Measurements from ENCODE around the gene H2AZ1. TPM values are rescaled to one million over a fixed set of nuclear protein-coding genes. Genes with fewer than 3 reads are reported as not detected.
"Not testable (repeated sequence)": the region's sequence is repeated elsewhere in the genome, so short reads cannot be mapped to it uniquely, and the experiment has no call there.

Gene H2AZ1
- 415 and 423 TPM in 2 replicates for total RNA-seq

DNA sequence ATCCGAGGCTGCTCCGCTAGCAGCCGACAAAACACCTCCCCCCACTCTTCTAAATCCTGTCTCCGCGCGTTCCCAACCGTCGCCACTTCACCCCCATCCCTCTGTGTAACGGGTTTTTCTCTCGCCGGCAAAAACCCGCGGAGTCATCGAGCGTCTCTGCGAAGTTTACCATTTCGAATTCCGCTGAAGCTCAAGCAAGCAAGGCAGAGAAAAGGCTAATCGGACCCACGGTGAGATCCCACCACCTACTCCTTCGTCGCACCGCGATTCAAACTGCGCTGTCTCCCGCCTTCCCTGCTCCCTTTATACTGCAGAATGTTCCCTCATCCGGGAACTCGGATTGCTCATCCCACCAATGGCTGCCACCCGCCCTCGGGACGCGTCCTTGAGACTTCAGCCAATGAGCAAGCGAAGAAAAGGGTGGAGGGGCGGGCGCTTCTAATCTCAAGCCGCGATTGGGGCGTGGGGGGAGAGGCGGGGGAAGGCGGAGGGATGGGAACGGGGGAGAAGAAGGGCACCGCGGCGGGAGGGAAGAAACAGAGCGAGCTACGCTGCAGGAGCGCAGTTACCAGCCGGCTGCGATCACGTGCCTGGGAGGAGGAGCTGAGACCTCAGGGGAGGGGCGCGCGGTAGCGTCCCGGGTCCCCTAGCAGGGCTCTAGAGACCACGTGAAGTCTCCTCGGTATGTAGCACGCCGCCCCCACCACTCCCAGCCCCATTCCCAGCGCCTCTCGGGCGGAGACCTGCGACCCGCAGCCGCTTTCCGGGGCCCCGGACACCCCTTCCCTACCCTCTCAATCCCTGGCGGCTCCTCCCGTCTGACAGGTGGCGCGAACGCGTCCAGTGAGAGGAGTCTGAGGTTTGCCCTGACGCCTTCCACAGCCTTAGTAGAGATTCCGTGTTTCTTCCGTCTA is at the start of gene H2AZ1:
TSS of gene H2AZ1 (minus strand) at position 277 of the 914 bp plus-strand sequence. CDS start at position 172, 105 bp downstream.
- intact Hi-C loops (cut with micrococcal nuclease): loop anchor here (1.0 to 5.0 kb wide), 18 partner anchors 56 to 1688 kb away; partner anchors contain the start of genes ADH5, DAPP1, EIF4E and LAMTOR3

DNA sequence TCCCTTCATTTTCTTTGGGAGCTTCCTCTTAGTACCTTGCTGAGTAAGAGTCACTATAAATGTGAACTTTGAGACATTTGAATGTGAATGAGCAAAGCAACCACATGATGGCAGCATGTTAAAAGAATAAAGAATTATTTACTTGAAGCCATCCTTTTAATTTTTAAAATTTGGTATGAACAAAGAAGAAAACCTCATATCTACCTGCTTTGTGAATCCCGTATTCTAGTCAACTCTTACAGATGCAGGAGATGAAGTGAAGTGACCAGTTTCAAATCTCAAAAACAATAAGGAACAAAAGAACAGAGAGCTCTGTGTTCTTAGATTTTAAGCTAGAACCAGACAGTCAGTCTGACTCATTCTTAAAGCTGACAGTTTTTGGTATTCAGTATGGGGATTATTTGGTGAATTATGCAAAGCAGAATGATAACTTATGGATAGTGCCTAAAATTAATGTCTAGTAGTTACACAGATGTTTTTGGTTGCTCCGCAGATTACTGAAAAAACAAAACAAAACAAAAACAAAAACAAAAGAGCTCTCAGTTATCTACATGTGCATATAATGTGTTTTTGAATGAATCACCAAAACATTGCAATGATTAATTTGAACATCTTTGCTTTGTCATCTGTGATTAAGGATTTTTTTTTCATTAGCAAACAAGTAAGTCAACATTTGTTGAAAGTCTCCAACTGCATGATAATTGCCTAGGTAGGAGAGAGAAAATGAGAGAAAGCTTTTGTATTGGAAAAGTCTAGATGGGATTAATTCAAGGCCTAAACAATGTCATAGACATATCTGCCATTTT is 48.2 kb upstream of the H2AZ1 start:
- intact Hi-C loops (cut with micrococcal nuclease): loop anchor here (1.0 kb wide), 2 partner anchors 95 to 1732 kb away; no protein-coding TSS in a partner anchor

DNA sequence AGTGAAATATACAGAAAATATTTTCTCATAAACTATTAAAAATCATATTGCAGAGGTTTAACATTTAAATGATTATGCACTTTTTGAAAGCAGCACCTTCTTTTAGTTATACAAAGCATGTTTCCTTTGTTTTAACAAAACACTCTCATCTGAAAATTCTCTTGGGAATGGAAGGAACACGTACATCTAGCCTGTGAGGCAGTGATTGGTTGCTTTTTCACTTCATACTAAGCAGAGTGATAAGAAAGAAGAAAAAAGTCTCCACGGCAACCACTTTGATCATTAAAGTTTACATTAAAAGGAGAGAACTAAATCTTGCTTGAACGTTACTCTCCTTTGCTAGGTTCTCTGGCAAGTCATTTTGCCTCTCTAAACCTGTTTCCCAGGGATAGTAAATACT is 41.7 kb upstream of the H2AZ1 start:
- intact Hi-C loops (cut with micrococcal nuclease): no loop called here

DNA sequence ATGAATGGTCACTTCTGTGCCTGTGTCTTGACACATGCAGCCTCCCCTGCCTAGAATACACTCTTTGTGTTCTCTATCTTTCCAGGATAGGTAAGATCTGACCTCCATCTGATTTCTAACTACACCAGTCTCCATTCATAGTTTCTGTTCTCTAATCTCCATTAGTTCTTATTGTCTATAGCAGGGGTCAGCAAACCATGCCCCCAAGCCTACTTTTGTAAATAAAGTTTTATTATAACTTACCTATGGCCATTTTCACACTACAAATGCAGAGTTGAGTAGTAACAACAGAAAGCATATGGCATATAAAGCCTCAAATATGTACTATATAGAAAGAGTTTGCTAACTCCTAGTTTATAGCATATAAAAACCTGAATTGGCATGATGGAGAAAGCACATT is 37.6 kb upstream of the H2AZ1 start:
- intact Hi-C loops (cut with micrococcal nuclease): no loop called here

DNA sequence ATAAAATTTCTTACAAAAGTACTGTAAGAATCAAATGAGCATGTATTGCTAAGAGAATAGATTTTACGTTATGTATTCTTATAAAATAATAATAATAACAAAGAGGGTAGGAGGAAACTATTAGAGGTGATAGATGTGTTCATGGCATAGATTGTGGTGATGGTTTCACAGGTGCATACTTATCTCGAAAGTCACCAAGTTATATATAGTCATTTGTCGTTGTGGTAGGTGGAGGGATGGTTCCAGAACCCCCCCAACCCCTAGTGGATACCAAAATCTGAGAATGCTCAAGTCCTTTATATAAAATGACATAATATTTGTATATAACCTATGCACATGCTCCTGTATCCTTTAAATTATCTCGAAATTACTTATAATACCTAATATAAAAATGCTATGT is 36.7 kb upstream of the H2AZ1 start:
- intact Hi-C loops (cut with micrococcal nuclease): no loop called here

DNA sequence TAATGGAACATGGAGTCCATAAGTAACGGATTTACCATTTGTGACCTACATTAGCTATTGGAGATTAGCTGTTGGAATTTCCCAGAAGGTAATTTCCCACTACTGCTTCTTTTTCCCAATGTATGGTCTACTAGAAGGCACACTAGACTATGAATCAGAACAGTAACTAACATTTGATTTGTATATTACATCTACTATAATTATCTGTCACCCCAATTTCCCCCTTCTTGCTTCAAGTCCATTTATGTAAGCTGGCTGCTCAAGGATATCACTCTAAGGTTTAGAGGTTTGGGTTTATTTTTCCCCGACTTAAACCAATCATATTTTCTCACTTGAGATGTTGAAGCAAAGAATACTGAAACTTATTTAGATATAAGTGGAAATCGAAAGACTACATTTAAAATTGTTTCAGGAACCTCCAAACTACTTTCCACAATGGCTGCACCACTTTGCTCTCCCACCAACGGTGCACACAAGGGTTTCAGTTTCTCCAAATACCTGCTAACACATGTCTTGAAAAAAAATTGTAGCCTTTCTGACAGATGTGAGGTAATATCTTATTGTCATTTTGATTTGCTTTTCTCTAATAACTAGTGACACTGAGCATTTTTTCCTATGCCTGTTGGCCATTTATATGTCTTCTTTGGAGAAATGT is 33.3 kb upstream of the H2AZ1 start:
- intact Hi-C loops (cut with micrococcal nuclease): no loop called here

DNA sequence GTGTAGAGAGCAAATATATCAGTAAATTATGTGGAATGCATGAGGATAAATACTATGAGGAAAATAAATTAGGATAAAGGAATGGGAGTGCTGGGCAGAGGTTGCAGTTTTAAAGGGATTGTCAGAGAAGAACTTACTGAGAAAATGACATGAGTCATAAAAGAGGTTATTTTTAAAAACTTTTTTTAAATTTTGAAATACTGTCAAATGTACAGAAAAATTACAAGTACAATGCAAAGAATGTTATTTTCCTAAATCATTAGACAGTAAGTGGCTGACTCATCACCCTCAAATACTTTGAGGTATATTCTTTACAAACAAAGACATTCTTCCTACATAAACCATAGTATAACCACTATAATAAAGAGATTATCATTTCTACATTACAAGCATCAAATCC is 29.8 kb upstream of the H2AZ1 start:
- intact Hi-C loops (cut with micrococcal nuclease): no loop called here

DNA sequence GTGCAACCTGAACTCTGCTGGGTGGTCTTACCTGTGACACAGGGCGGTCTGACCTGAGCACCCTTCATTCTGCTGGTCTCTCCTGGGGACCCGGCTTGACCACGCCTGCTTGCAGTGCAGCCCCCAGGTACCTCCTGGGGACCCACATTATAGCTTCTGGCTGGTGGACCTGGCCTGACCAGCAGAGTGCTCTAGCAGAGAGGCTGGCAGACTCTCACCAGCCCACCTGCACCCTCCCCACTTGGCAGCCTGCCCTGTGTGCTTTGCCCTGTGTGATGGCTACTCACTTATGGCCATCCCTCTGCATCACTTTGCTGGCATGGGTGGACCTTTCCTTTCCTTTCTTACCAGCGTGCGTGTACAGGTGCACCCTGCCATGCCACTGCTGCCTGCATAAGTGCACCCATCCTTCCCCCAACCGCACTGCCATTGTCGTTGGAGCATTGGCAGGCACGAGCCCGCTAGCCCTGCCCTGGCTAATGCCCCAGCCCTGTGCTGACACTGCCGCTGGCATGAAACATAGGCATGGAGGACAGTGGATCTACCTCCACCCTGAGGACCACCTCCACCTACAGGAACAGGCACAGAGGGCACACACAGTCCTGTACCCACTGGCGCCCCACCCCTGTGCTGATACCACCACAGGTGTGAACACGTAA is 21.5 kb upstream of the H2AZ1 start:
- intact Hi-C loops (cut with micrococcal nuclease): no loop called here

DNA sequence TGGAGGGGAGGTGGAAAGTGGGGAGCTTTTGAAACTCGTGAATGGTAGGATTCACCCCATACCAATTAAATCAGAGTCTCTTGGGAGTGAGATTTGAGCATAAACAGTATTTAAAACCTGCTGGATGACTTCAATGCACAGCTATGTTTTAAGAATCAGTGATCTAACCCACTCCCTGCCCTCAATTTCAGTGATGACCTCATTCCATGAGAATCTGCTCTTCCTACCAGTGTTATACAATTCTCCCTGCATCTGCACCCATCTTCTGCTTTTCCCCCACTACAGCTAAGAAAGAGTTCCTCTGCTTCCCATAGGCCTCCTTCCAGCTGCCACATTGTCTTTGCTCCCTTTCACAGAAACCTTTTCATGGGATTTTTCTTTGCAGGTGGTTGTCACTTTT is 18.3 kb upstream of the H2AZ1 start:
- intact Hi-C loops (cut with micrococcal nuclease): no loop called here

DNA sequence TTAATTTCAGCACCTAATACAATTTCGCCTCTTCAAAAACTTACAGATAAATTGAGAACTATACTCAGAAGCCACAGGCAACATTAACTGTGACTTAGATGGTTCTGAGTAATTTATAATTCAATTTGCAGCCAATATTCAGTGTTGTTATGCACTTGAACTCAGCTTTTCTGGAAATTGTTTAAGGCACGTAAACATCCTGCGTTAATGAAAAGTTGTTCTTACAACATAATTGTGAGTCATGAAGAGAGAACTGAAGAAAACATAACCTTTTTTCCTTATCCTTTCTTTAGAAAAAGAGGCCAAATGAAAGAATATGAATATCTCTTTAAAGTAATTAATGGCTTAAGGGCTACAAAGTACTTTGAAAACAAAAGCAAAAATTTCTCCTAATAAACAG is 16.6 kb upstream of the H2AZ1 start:
- intact Hi-C loops (cut with micrococcal nuclease): no loop called here

DNA sequence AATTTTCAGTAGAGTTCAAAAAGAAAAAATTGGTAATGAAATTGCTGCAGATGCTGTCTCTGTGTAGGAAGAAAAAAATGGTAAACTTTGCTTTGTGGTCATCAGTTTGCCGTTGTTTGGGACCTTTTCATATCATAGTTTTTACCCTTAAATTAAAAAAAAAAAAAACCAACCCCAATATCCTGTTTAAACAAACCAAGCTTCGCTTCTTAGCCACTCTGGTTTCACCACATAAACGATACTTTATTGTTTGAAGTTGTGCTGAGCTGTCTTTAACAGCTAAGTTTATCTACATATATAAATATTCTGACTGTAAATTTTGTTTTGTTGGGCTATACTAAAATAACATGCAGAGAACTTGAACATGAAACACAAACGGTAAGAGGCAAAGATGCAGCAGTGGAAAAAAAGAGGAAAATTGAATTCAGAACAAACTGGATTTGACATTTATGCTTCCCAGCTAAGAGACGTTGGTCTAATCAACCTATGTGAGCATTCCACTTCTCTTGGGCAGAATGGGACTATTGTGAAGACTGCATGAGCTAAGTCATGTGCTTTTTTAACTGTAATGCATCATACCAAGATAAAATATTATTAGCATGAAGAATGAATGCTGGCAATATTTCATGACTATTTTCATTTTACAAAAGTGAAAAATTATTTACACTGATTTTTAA is 15.7 kb upstream of the H2AZ1 start:
- intact Hi-C loops (cut with micrococcal nuclease): no loop called here

DNA sequence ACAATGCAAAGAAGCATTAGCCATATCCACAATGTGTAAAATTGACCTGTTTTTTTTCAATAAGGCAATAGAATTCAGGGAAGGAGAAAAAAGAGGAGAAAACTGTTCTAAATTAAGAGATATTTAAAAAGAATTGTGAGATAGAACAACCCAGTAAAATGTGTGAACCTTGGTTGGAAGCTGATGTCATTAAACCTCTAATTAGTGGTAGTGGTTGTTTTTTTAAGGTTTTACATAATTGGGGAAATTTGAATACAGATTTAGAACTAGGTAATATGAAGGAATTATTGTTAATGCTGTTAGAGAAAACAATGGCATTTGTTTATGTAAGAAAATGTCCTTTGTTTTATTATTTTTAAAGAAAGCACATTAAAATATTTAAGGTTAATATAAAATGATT is 15.1 kb upstream of the H2AZ1 start:
- intact Hi-C loops (cut with micrococcal nuclease): no loop called here

DNA sequence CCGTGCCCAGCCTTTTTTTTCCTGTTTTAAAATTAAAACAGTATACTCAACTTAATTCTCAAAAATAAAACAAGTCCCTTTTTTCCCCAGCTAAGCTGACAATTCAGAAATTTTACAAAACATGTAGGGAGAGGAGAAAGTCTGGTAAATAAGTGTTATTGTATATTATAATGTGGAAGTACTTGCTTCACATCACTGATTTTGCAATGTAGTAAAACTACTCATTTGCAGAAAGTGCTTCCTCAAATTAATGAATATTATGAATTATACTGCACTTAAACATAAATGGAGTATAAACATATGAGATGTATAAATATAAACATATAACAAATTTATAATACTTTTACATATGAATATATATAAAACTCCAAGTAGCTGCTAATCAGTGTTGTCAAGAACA is 11.6 kb upstream of the H2AZ1 start:
- intact Hi-C loops (cut with micrococcal nuclease): no loop called here

DNA sequence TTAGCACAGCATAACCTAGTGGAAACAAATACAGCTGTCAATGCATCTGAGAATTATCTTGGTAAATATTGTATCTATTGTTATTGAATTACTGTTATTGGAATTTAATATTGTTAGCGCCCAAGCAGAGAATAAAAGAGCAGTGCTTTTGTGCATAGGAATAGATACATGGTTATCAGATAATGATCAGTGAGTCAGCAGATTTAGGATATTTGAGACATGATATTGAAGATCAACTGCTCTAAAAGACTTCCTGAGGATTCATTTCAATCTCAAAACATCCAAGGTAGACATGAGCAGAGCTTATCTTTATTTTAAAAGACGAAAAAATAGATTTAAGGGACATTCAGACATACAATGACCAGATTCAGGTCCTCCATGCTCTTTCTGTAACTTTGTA is 10.6 kb upstream of the H2AZ1 start:
- intact Hi-C loops (cut with micrococcal nuclease): no loop called here

DNA sequence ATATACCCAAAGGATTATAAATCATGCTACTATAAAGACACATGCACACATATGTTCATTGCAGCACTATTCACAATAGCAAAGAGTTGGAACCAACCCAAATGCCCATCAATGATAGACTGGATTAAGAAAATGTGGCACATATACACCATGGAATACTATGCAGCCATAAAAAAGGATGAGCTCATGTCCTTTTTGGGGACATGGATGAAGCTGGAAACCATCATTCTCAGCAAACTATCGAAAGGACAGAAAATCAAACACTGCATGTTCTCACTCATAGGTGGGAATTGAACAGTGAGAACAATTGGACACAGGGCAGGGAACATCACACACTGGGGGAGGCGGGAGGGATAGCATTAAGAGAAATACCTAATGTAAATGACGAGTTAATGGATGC is 8.1 kb upstream of the H2AZ1 start:
- intact Hi-C loops (cut with micrococcal nuclease): not testable (repeated sequence)

DNA sequence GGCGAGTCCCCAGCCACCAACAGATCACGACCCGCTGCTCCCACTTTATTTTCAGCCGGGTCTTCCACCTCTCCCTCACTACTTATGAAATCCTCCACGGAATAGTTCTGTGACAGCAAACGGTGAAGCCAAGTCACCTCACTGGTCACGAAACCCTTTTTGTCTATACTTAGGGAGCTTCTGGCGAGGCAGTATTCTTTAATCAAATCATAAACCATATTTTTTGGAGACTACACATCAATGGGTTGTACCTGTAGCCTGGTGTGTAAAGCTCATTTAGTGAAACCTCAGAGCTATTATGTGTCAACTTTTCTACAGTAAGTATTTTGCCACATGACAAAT is 809 bp upstream of the H2AZ1 start:
- intact Hi-C loops (cut with micrococcal nuclease): loop anchor here (1.0 to 2.0 kb wide), 9 partner anchors 100 to 1396 kb away; partner anchors contain the start of genes ADH5, DAPP1, EIF4E and PPP3CA

DNA sequence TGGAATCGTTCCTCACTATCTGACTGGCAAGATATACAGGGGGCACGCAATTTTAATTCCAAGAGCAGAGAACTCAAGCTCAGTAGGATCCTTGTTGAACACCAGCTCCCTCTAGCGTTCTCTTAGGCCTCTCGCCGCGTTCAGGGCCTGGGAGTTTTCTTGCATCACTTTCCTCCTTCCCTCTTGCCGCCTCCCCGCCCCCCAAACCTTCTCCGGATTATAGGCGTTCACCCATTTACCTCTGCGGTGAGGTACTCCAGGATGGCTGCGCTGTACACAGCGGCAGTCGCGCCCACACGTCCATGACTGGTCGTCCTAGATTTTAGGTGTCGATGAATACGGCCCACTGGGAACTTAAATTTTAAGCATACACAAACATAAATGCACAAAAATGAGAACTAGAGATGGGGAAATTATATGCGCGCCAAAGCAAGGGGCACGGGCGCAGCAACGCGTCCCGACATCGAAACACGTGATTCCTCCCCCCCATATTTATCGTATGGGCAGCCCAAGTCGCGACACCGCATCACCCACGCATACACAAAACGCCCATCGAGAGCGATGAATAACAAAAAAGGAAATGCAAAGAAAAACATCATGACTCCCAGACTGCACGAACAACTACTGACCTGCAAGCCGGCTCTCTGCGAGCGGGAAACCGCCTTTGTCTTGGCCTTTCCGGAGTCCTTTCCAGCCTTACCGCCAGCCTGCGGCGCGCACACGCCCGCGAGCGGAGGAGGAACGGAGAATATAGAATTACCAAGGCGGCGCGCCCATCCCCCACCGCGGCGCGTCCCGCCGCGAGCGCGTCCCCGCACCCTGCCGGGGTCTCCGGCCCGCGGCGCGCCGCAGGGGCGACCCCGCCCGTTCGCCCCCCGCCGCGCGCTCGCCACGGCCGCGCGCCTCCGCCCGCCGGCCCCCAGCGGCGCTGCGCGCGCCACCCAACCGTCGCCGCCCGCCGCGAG is 759 bp downstream of the H2AZ1 start:
- intact Hi-C loops (cut with micrococcal nuclease): loop anchor here (1.0 to 5.0 kb wide), 9 partner anchors 55 to 1687 kb away; partner anchors contain the start of genes LAMTOR3, METAP1 and RAP1GDS1

DNA sequence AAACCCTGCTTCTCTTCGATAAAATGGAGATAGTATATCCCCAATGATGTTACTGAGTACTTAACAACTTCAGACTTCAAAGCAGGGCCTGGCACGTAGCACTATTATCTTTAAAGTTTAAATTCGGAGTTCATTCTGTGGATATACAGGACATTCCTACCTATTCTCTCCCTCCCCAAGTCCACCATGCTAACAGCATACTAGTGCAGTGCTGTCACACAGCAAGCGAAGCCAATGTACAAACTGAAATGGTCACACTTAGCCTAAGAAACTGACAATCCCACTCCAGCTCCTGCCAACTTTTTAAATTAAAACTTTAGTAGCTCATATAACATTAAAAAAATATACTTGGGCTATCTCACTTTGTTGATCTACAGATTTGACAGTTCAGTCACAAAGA is 2.5 kb downstream of the H2AZ1 start:
- intact Hi-C loops (cut with micrococcal nuclease): loop anchor here (2.0 to 5.0 kb wide), 4 partner anchors 63 to 1805 kb away; partner anchors contain the start of genes RAP1GDS1 and STPG2

DNA sequence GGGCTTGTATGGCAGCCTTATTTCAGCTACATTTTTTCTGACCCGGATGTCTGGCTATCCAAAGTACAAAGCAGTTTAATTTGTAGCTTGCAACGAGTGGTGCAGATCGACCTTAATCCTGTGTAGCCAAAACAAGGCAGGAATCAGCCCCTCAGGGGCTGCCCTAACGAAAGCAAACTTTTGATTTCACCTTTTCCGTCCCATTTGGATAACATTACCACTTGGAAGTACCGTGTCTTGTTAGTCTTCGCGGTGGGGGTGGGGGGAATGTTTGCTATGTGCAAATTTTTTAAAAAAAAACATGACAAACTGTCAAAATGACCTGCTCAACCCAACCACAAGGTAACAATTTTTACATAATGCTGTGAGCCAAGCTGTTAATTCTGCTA is 2.9 kb downstream of the H2AZ1 start:
- intact Hi-C loops (cut with micrococcal nuclease): loop anchor here (2.0 to 5.0 kb wide), 3 partner anchors 1380 to 1804 kb away; partner anchors contain the start of genes RAP1GDS1 and STPG2

All from T-helper 1 cell treated with Interleukin-12 subunit alpha and Interleukin-12 subunit beta and Interleukin-4 antibody, amounts not matched to agents 30 ng/mL and 1 ng/mL, for 36 hours (primary cell).